ENCODE data around the gene CRELD1. TPM values are rescaled to one million over a fixed set of nuclear protein-coding genes. Genes with fewer than 3 reads are reported as not detected.

Gene CRELD1
- total RNA-seq, 4 donors from 2014 or later, result 7.1 to 36.8 (median 18.9) TPM

- H3K4me3 ChIP-seq, result no peak overlapping the region
- intact Hi-C loops (cut with DNase I; ENCODE audit: low total_unique reads), result no loop called here
- H3K27me3 ChIP-seq, result no peaks in the 10 kb centered on the region
- in situ Hi-C loops (cut with MboI; ENCODE audit: low pct_ligation_motif_present in 1 of 4, low pct_unique_long_range_greater_than_20kb in 1 of 4, low sequenced_read_pairs in 3 of 4), result loop anchor here in 2 of 4 donors (25.0 kb wide), 1 partner anchor 260 kb away; the partner anchor contains the start of gene TATDN2 (in 2 of the 2)
- peaks cover 0 to 47% (median 20%) of the 10 kb centered on the region in 4 donors for H3K36me3 ChIP-seq
- 59 to 69% methylated on average over 5 to 7 of the region's 7 CpGs for WGBS, 2 donors (ENCODE audit: low coverage in 1 of 2)
- H3K4me1 ChIP-seq, result peaks cover 6 to 18% (median 10%) of the 10 kb centered on the region in 4 donors
- TF ChIP-seq POLR2A (IDR thresholded peaks at IDR 0.05) (no peak), POLR2AphosphoS5 (IDR thresholded peaks at IDR 0.05) (peak; percentile 49 to 59 (median 56))
- peak overlapping the region; percentile 68 to 80 (median 76) for H3K27ac ChIP-seq
- peak; percentile 55 for DNase-seq
- no peaks in the 10 kb centered on the region for H3K9me3 ChIP-seq
Measured at GRCh38 chr3:9976721-9977709, 43.4 kb downstream of the CRELD1 start.

- DNase-seq, result no peak
- 83 to 89% methylated on average over 5 to 8 of the region's 8 CpGs for WGBS, 2 donors (ENCODE audit: low coverage in 1 of 2)
- no peaks in the 10 kb centered on the region for H3K9me3 ChIP-seq
- no peak overlapping the region for H3K4me3 ChIP-seq
- H3K27me3 ChIP-seq, result no peaks in the 10 kb centered on the region
- H3K4me1 ChIP-seq, result peaks cover 6 to 26% (median 10%) of the 10 kb centered on the region in 4 donors
- H3K27ac ChIP-seq, result peak overlapping the region in 3 of 4 donors; percentile 16 to 80 (median 79)
- intact Hi-C loops (cut with DNase I; ENCODE audit: low total_unique reads), result no loop called here
- in situ Hi-C loops (cut with MboI; ENCODE audit: low pct_ligation_motif_present in 1 of 4, low pct_unique_long_range_greater_than_20kb in 1 of 4, low sequenced_read_pairs in 3 of 4), result loop anchor here in 2 of 4 donors (25.0 kb wide), 1 partner anchor 258 kb away; the partner anchor contains the start of gene TATDN2 (in 2 of the 2)
- peaks cover 0 to 29% (median 11%) of the 10 kb centered on the region in 4 donors for H3K36me3 ChIP-seq
- TF ChIP-seq POLR2A (IDR thresholded peaks at IDR 0.05) (no peak), POLR2AphosphoS5 (IDR thresholded peaks at IDR 0.05) (no peak), EP300 (IDR thresholded peaks at IDR 0.05; ENCODE audit: low read depth) (no peak)
- TF ChIP-seq, protein P1, sequence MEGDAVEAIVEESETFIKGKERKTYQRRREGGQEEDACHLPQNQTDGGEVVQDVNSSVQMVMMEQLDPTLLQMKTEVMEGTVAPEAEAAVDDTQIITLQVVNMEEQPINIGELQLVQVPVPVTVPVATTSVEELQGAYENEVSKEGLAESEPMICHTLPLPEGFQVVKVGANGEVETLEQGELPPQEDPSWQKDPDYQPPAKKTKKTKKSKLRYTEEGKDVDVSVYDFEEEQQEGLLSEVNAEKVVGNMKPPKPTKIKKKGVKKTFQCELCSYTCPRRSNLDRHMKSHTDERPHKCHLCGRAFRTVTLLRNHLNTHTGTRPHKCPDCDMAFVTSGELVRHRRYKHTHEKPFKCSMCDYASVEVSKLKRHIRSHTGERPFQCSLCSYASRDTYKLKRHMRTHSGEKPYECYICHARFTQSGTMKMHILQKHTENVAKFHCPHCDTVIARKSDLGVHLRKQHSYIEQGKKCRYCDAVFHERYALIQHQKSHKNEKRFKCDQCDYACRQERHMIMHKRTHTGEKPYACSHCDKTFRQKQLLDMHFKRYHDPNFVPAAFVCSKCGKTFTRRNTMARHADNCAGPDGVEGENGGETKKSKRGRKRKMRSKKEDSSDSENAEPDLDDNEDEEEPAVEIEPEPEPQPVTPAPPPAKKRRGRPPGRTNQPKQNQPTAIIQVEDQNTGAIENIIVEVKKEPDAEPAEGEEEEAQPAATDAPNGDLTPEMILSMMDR (IDR thresholded peaks at IDR 0.05), result no peak
Measured at GRCh38 chr3:9978710-9979305, 45.2 kb downstream of the CRELD1 start.

GRCh38 chr3:9980251-9980650 lies 46.6 kb downstream of the CRELD1 start:
- no peak for DNase-seq
- H3K9me3 ChIP-seq, result no peaks in the 10 kb centered on the region
- no peak overlapping the region for H3K27ac ChIP-seq
- H3K36me3 ChIP-seq, result peaks cover 0 to 17% (median 9%) of the 10 kb centered on the region in 4 donors
- TF ChIP-seq EP300 (IDR thresholded peaks at IDR 0.05; ENCODE audit: low read depth), result no peak
- TF ChIP-seq, protein P1 (IDR thresholded peaks at IDR 0.05), result no peak
- H3K4me1 ChIP-seq, result peaks cover 8 to 36% (median 14%) of the 10 kb centered on the region in 4 donors
- no peak overlapping the region for H3K4me3 ChIP-seq
- no peaks in the 10 kb centered on the region for H3K27me3 ChIP-seq
- 88 to 95% methylated on average over 1 to 2 of the region's 2 CpGs for WGBS, 2 donors (ENCODE audit: low coverage in 1 of 2)
- in situ Hi-C loops (cut with MboI; ENCODE audit: low pct_ligation_motif_present in 1 of 4, low pct_unique_long_range_greater_than_20kb in 1 of 4, low sequenced_read_pairs in 3 of 4) (loop anchor here in 2 of 4 donors (25.0 kb wide), 1 partner anchor 257 kb away; the partner anchor contains the start of gene TATDN2 (in 2 of the 2)), intact Hi-C loops (cut with DNase I; ENCODE audit: low total_unique reads) (no loop called here)

GRCh38 chr3:9986230-9986725 lies 52.6 kb downstream of the CRELD1 start:
- TF ChIP-seq POLR2A (IDR thresholded peaks at IDR 0.05), result no peak
- TF ChIP-seq, protein P1 (IDR thresholded peaks at IDR 0.05), result no peak
- no peak for TF ChIP-seq POLR2AphosphoS5 (IDR thresholded peaks at IDR 0.05)
- no peak for TF ChIP-seq EP300 (IDR thresholded peaks at IDR 0.05; ENCODE audit: low read depth)
- intact Hi-C loops (cut with DNase I; ENCODE audit: low total_unique reads) (no loop called here), in situ Hi-C loops (cut with MboI; ENCODE audit: low pct_ligation_motif_present in 1 of 4, low pct_unique_long_range_greater_than_20kb in 1 of 4, low sequenced_read_pairs in 3 of 4) (loop anchor here in 2 of 4 donors (25.0 kb wide), 1 partner anchor 251 kb away; the partner anchor contains the start of gene TATDN2 (in 2 of the 2))
- Histone ChIP-seq H3K27me3 (no peaks in the 10 kb centered on the region), H3K4me1 (peaks cover 6 to 39% (median 23%) of the 10 kb centered on the region in 4 donors), H3K36me3 (no peaks in the 10 kb centered on the region), H3K27ac (peak overlapping the region; percentile 71 to 90 (median 86)), H3K9me3 (no peaks in the 10 kb centered on the region), H3K4me3 (peak overlapping the region; percentile 65 to 92 (median 82))
- WGBS, 2 donors (ENCODE audit: low coverage in 1 of 2), result 0% methylated on average over 4 to 17 of the region's 17 CpGs
- no peak for DNase-seq

Data from transverse colon (tissue), 4 donors.